ENCODE measurements around the gene KCNK15.

KCNK15 gene

GRCh38 chr20:44736170-44737021, 9.3 kb upstream of the KCNK15 start:
- DNase-seq (ENCODE audit: low spot score): peak; percentile 58
- TF ChIP-seq CTCF (IDR thresholded peaks at IDR 0.05; ENCODE audit: extremely low read depth, missing control alignments): no peak

- DNase-seq (ENCODE audit: low spot score): no peak
- no peak for TF ChIP-seq CTCF (IDR thresholded peaks at IDR 0.05; ENCODE audit: extremely low read depth, missing control alignments)
Measured at GRCh38 chr20:44737116-44737515, 8.5 kb upstream of the KCNK15 start.

GRCh38 chr20:44738813-44739477, 6.7 kb upstream of the KCNK15 start:
- TF ChIP-seq CTCF (IDR thresholded peaks at IDR 0.05; ENCODE audit: extremely low read depth, missing control alignments): no peak
- DNase-seq (ENCODE audit: low spot score): peak; percentile 83

GRCh38 chr20:44739942-44740341, 5.7 kb upstream of the KCNK15 start:
- DNase-seq (ENCODE audit: low spot score): no peak
- no peak for TF ChIP-seq CTCF (IDR thresholded peaks at IDR 0.05; ENCODE audit: extremely low read depth, missing control alignments)

- TF ChIP-seq CTCF (IDR thresholded peaks at IDR 0.05; ENCODE audit: extremely low read depth, missing control alignments): no peak
- no peak for DNase-seq (ENCODE audit: low spot score)
Measured at GRCh38 chr20:44742304-44743079, 3.2 kb upstream of the KCNK15 start.

GRCh38 chr20:44743080-44743701, 2.5 kb upstream of the KCNK15 start:
- DNase-seq (ENCODE audit: low spot score): no peak
- no peak for TF ChIP-seq CTCF (IDR thresholded peaks at IDR 0.05; ENCODE audit: extremely low read depth, missing control alignments)

All from GM20000 (cell line).